ENCODE results near the gene PRAF2.
A peak's percentile ranks its signal among the peaks of the same experiment; 100 is the strongest.

The PRAF2 gene

GRCh38 chrX:49073601-49074575 lies at the start of gene PRAF2:
PRAF2 (minus strand) TSS chrX:49074002; CDS start chrX:49073987, 15 bp downstream.
- DNase-seq, result peak; percentile 97

- DNase-seq, result no peak
Observed at GRCh38 chrX:49122499-49122898, 48.7 kb upstream of the PRAF2 start.

- no peak for DNase-seq
Observed at GRCh38 chrX:49120091-49120490, 46.3 kb upstream of the PRAF2 start.

GRCh38 chrX:49117581-49117980 lies 43.8 kb upstream of the PRAF2 start:
- DNase-seq, result no peak

- no peak for DNase-seq
Observed at GRCh38 chrX:49116716-49117115, 42.9 kb upstream of the PRAF2 start.

GRCh38 chrX:49116076-49116475 lies 42.3 kb upstream of the PRAF2 start:
- DNase-seq, result no peak

GRCh38 chrX:49111791-49112190 lies 38.0 kb upstream of the PRAF2 start:
- no peak for DNase-seq

GRCh38 chrX:49110417-49110816 lies 36.6 kb upstream of the PRAF2 start:
- no peak for DNase-seq

- no peak for DNase-seq
Observed at GRCh38 chrX:49108641-49109040, 34.8 kb upstream of the PRAF2 start.

- peak; percentile 67 for DNase-seq
Observed at GRCh38 chrX:49106930-49107329, 33.1 kb upstream of the PRAF2 start.

GRCh38 chrX:49106296-49106695 lies 32.5 kb upstream of the PRAF2 start:
- DNase-seq, result no peak

GRCh38 chrX:49103637-49104036 lies 29.8 kb upstream of the PRAF2 start:
- DNase-seq, result peak; percentile 15

GRCh38 chrX:49102190-49102589 lies 28.4 kb upstream of the PRAF2 start:
- no peak for DNase-seq

- peak; percentile 53 for DNase-seq
Observed at GRCh38 chrX:49101629-49101984, 27.8 kb upstream of the PRAF2 start.

GRCh38 chrX:49100704-49101628 lies 27.2 kb upstream of the PRAF2 start:
- DNase-seq, result peak; percentile 97

- no peak for DNase-seq
Observed at GRCh38 chrX:49096419-49096818, 22.6 kb upstream of the PRAF2 start.

GRCh38 chrX:49089553-49089952 lies 15.8 kb upstream of the PRAF2 start:
- no peak for DNase-seq

GRCh38 chrX:49082271-49082871 lies 8.6 kb upstream of the PRAF2 start:
- no peak for DNase-seq

GRCh38 chrX:49079489-49080428 lies 6.0 kb upstream of the PRAF2 start, which contains the start of gene WDR45:
WDR45 (minus strand) TSS chrX:49079887; CDS start chrX:49078095, 1,792 bp downstream.
- peak; percentile 86 for DNase-seq

- DNase-seq, result no peak
Observed at GRCh38 chrX:49077941-49078340, 4.1 kb upstream of the PRAF2 start.

- DNase-seq, result no peak
Observed at GRCh38 chrX:49075347-49075746, 1.5 kb upstream of the PRAF2 start.

GRCh38 chrX:49072712-49073095 lies 1.1 kb downstream of the PRAF2 start:
- DNase-seq, result no peak

Data from DMS53 (cell line).